ENCODE measurements around the gene PPP3CA.

DNA sequence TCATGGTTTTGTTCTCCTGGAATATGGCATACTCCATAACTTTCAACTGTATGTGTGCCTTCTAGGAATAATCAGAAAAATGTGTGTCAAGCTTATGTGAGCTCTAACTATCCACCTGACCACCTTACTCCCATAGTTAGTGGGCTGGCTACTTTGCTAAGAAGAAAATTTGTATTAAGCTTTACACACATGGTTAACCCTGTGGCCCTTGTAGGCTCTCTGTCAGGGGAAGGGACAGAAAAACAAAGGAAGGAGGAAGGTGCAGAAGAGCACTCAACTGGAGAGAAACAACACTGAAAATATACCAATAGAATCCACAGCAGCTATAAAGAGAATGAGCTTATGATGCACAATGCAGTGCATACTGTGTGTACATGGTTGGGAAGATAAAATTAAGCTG is 84.6 kb downstream of the PPP3CA start:
- TF ChIP-seq, protein P1, sequence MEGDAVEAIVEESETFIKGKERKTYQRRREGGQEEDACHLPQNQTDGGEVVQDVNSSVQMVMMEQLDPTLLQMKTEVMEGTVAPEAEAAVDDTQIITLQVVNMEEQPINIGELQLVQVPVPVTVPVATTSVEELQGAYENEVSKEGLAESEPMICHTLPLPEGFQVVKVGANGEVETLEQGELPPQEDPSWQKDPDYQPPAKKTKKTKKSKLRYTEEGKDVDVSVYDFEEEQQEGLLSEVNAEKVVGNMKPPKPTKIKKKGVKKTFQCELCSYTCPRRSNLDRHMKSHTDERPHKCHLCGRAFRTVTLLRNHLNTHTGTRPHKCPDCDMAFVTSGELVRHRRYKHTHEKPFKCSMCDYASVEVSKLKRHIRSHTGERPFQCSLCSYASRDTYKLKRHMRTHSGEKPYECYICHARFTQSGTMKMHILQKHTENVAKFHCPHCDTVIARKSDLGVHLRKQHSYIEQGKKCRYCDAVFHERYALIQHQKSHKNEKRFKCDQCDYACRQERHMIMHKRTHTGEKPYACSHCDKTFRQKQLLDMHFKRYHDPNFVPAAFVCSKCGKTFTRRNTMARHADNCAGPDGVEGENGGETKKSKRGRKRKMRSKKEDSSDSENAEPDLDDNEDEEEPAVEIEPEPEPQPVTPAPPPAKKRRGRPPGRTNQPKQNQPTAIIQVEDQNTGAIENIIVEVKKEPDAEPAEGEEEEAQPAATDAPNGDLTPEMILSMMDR (conservative IDR thresholded peaks at IDR 0.05 in 1 of 2, IDR thresholded peaks at IDR 0.05 in 1 of 2; ENCODE audit: low read depth in 1 of 2, low read length in 2 of 2), result no peak
- no peak for TF ChIP-seq EZH2 (IDR thresholded peaks at IDR 0.05; ENCODE audit: low read length, missing control alignments)
